GM12878 (cell line): ENCODE results near the gene TOP2A. TPM values are rescaled to one million over a fixed set of nuclear protein-coding genes. Genes with fewer than 3 reads are reported as not detected.

Experiments
- SREBF2 ChIP-seq: IDR thresholded peaks from 2 replicates; pipeline ENCODE4 v1.6.1; 2012; ENCODE audit warnings: mild to moderate bottlenecking, low read length
- polyA plus RNA-seq, 11 experiments: library from polyadenylated mRNA; depleted of rRNA in 4 of 11; unstranded in 6 of 11; stranded (reverse) in 5 of 11; fragments of >200 nt; fragmentation: Nextera tagmentation in 4 of 11; fragmentation: Illumina TruSeq in 1 of 11; extraction: Ambion mirVana in 4 of 11; extraction: Trizol in 1 of 11; gene quantifications; 1 replicate in 1 of 11; 2 replicates in 10 of 11; pipeline versions ENCODE4 v1.2.1 to v1.2.3, GENCODE V29; 2011 to 2016; ENCODE audit warnings: inconsistent platforms in 2 of 11, missing spikeins in 2 of 11, low read depth in 1 of 11
- small RNA-seq: library from RNA; depleted of rRNA; stranded (forward); fragments of <200 nt; gene quantifications from one replicate; pipeline ENCODE3, GENCODE V24; 2014
- total RNA-seq, 4 experiments: library from RNA; depleted of rRNA in 3 of 4; stranded (reverse); fragments of >200 nt in 3 of 4; fragmentation: Illumina TruSeq in 1 of 4; extraction: Trizol in 1 of 4; gene quantifications; 2 replicates each; pipeline versions ENCODE4 v1.2.1 to v1.2.3, GENCODE V29; 2013 to 2021
- TF ChIP-seq, protein P1 (sequence below): fragments of 450-650 bp; IDR thresholded peaks from 2 replicates; pipeline ENCODE4 v1.6.1; 2016; ENCODE audit warnings: mild to moderate bottlenecking
- TF ChIP-seq, protein P2 (sequence below): fragments of 450-650 bp; IDR thresholded peaks from 2 replicates; pipeline ENCODE4 v1.6.1; 2017; ENCODE audit warnings: antibody characterized with exemption, mild to moderate bottlenecking, moderate library complexity

TOP2A gene
- total and polyA plus RNA-seq, 10 of the 15 experiments (the other 5 are each of a cell fraction or from before 2014, with no cell fraction given): 117 to 275 (median 232) TPM

DNA sequence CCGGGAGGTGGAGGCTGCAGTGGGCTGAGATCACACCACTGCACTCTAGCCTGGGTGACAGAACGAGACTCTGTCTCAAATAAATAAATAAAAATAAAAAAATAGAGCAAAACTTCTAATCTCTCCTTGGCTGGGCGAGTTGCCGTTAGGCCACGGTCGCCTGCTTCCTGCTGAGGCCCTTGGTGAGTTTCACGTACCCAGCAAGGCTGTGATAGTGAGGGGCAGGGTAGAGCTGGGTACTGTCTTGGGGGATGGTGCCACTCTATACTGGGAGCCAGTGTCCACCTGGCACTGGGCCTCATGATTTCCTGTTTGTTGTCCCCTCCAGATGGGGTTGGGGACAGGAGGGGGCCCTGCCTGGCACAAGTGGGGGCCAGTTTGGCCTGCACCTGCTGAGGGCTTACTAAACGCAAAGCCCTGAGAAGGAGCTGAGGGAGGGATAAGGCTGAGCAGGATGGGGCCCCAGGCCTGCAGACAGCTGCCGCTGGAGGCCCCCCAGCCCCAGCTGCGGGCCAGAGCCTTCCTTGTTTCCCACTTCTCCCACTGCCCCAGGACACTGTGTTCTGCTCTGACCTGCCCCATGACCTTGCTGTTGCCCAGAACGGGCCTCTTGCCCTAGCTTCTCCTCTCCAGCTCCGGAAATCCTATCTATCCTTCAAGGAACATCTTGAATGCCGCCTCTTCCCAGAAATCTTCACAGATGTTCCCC, 78.6 kb downstream of the TOP2A start (continued):
- TF ChIP-seq, protein P1, sequence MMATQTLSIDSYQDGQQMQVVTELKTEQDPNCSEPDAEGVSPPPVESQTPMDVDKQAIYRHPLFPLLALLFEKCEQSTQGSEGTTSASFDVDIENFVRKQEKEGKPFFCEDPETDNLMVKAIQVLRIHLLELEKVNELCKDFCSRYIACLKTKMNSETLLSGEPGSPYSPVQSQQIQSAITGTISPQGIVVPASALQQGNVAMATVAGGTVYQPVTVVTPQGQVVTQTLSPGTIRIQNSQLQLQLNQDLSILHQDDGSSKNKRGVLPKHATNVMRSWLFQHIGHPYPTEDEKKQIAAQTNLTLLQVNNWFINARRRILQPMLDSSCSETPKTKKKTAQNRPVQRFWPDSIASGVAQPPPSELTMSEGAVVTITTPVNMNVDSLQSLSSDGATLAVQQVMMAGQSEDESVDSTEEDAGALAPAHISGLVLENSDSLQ: no peak
- TF ChIP-seq, protein P2, sequence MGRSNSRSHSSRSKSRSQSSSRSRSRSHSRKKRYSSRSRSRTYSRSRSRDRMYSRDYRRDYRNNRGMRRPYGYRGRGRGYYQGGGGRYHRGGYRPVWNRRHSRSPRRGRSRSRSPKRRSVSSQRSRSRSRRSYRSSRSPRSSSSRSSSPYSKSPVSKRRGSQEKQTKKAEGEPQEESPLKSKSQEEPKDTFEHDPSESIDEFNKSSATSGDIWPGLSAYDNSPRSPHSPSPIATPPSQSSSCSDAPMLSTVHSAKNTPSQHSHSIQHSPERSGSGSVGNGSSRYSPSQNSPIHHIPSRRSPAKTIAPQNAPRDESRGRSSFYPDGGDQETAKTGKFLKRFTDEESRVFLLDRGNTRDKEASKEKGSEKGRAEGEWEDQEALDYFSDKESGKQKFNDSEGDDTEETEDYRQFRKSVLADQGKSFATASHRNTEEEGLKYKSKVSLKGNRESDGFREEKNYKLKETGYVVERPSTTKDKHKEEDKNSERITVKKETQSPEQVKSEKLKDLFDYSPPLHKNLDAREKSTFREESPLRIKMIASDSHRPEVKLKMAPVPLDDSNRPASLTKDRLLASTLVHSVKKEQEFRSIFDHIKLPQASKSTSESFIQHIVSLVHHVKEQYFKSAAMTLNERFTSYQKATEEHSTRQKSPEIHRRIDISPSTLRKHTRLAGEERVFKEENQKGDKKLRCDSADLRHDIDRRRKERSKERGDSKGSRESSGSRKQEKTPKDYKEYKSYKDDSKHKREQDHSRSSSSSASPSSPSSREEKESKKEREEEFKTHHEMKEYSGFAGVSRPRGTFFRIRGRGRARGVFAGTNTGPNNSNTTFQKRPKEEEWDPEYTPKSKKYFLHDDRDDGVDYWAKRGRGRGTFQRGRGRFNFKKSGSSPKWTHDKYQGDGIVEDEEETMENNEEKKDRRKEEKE: no peak
- no peak for TF ChIP-seq SREBF2

Small RNAs within 50 kb of the gene (small RNA-seq; reads per million reads assigned to genes)
- not detected for gene RF00019
- not detected for gene RNA5SP441

Other genes with a start within 250 kb of the TOP2A start
Only the 7 nearest of the 10 such genes appear.
- gene WIPF2, start 198.6 kb downstream of the TOP2A start, total RNA-seq (2014; rRNA removed): 4.2 and 4.8 TPM in 2 replicates
- 4.3 and 5.5 TPM in 2 replicates for gene WIPF2, start 198.6 kb downstream of the TOP2A start, total RNA-seq (2014; rRNA removed; fragmentation: Illumina TruSeq; extraction: Trizol)
- 16.6 and 20.8 TPM in 2 replicates for gene WIPF2, start 198.6 kb downstream of the TOP2A start, total RNA-seq (2021)
- 4.4 and 7.9 TPM in 2 replicates for gene WIPF2, start 198.6 kb downstream of the TOP2A start, polyA plus RNA-seq (2011; rRNA removed)
- gene WIPF2, start 198.6 kb downstream of the TOP2A start, polyA plus RNA-seq (2014; fragmentation: Illumina TruSeq; extraction: Trizol): 10.8 and 11.1 TPM in 2 replicates
- 1 to 10 TPM; 4.2 to 5.5 TPM for gene WIPF2, start 198.6 kb downstream of the TOP2A start, polyA plus RNA-seq (2014; fragmentation: Nextera tagmentation; extraction: Ambion mirVana)
- gene WIPF2, start 198.6 kb downstream of the TOP2A start, polyA plus RNA-seq (2014; rRNA removed): 6.3 and 7.1 TPM in 2 replicates
- gene WIPF2, start 198.6 kb downstream of the TOP2A start, polyA plus RNA-seq (2016; fragmentation: Nextera tagmentation; extraction: Ambion mirVana): 10 to 100 TPM in 1 of 2 experiments, 1 to 10 TPM in 1; 9.8 to 12.7 TPM
- gene CDC6, start 130.0 kb downstream of the TOP2A start, total RNA-seq (2014; rRNA removed): 39.0 and 43.8 TPM in 2 replicates
- 46.8 and 53.0 TPM in 2 replicates for gene CDC6, start 130.0 kb downstream of the TOP2A start, total RNA-seq (2014; rRNA removed; fragmentation: Illumina TruSeq; extraction: Trizol)
- gene CDC6, start 130.0 kb downstream of the TOP2A start, total RNA-seq (2021): 47.7 and 52.0 TPM in 2 replicates
- 43.1 and 48.5 TPM in 2 replicates for gene CDC6, start 130.0 kb downstream of the TOP2A start, polyA plus RNA-seq (2011; rRNA removed)
- gene CDC6, start 130.0 kb downstream of the TOP2A start, polyA plus RNA-seq (2014; fragmentation: Illumina TruSeq; extraction: Trizol): 54.4 and 59.6 TPM in 2 replicates
- gene CDC6, start 130.0 kb downstream of the TOP2A start, polyA plus RNA-seq (2014; fragmentation: Nextera tagmentation; extraction: Ambion mirVana): 10 to 100 TPM; 13.3 to 18.6 TPM
- gene CDC6, start 130.0 kb downstream of the TOP2A start, polyA plus RNA-seq (2014; rRNA removed): 25.9 and 26.3 TPM in 2 replicates
- gene CDC6, start 130.0 kb downstream of the TOP2A start, polyA plus RNA-seq (2016; fragmentation: Nextera tagmentation; extraction: Ambion mirVana): 10 to 100 TPM; 59.3 to 60.9 TPM
- gene RARA, start 108.7 kb downstream of the TOP2A start, total RNA-seq (2014; rRNA removed): 15.5 and 17.3 TPM in 2 replicates
- gene RARA, start 108.7 kb downstream of the TOP2A start, total RNA-seq (2014; rRNA removed; fragmentation: Illumina TruSeq; extraction: Trizol): 7.7 and 9.7 TPM in 2 replicates
- 33.6 and 34.8 TPM in 2 replicates for gene RARA, start 108.7 kb downstream of the TOP2A start, total RNA-seq (2021)
- 3.1 and 7.8 TPM in 2 replicates for gene RARA, start 108.7 kb downstream of the TOP2A start, polyA plus RNA-seq (2011; rRNA removed)
- gene RARA, start 108.7 kb downstream of the TOP2A start, polyA plus RNA-seq (2014; fragmentation: Illumina TruSeq; extraction: Trizol): 8.0 and 23.8 TPM in 2 replicates
- gene RARA, start 108.7 kb downstream of the TOP2A start, polyA plus RNA-seq (2014; fragmentation: Nextera tagmentation; extraction: Ambion mirVana): under 1 TPM; 0.13 to 0.16 TPM
- gene RARA, start 108.7 kb downstream of the TOP2A start, polyA plus RNA-seq (2014; rRNA removed): 14.3 and 20.2 TPM in 2 replicates
- gene RARA, start 108.7 kb downstream of the TOP2A start, polyA plus RNA-seq (2016; fragmentation: Nextera tagmentation; extraction: Ambion mirVana): 10 to 100 TPM; 12.9 to 15.4 TPM
- not detected in 2 replicates for gene GJD3, start 53.2 kb downstream of the TOP2A start, total RNA-seq (2014; rRNA removed)
- not detected in 2 replicates for gene GJD3, start 53.2 kb downstream of the TOP2A start, total RNA-seq (2014; rRNA removed; fragmentation: Illumina TruSeq; extraction: Trizol)
- not detected in 2 replicates for gene GJD3, start 53.2 kb downstream of the TOP2A start, total RNA-seq (2021)
- gene GJD3, start 53.2 kb downstream of the TOP2A start, polyA plus RNA-seq (2011; rRNA removed): not detected in 2 replicates
- not detected in 2 replicates for gene GJD3, start 53.2 kb downstream of the TOP2A start, polyA plus RNA-seq (2014; fragmentation: Illumina TruSeq; extraction: Trizol)
- not detected for gene GJD3, start 53.2 kb downstream of the TOP2A start, polyA plus RNA-seq (2014; fragmentation: Nextera tagmentation; extraction: Ambion mirVana)
- gene GJD3, start 53.2 kb downstream of the TOP2A start, polyA plus RNA-seq (2014; rRNA removed): not detected in 2 replicates
- gene GJD3, start 53.2 kb downstream of the TOP2A start, polyA plus RNA-seq (2016; fragmentation: Nextera tagmentation; extraction: Ambion mirVana): 1 to 10 TPM in 1 of 2 experiments, not detected in 1; 1.6 TPM
- 3.6 and 4.3 TPM in 2 replicates for gene IGFBP4, start 25.6 kb upstream of the TOP2A start, total RNA-seq (2014; rRNA removed)
- gene IGFBP4, start 25.6 kb upstream of the TOP2A start, total RNA-seq (2014; rRNA removed; fragmentation: Illumina TruSeq; extraction: Trizol): 4.2 and 4.7 TPM in 2 replicates
- 22.3 and 23.3 TPM in 2 replicates for gene IGFBP4, start 25.6 kb upstream of the TOP2A start, total RNA-seq (2021)
- gene IGFBP4, start 25.6 kb upstream of the TOP2A start, polyA plus RNA-seq (2011; rRNA removed): 10.3 and 14.5 TPM in 2 replicates
- 8.3 and 8.7 TPM in 2 replicates for gene IGFBP4, start 25.6 kb upstream of the TOP2A start, polyA plus RNA-seq (2014; fragmentation: Illumina TruSeq; extraction: Trizol)
- gene IGFBP4, start 25.6 kb upstream of the TOP2A start, polyA plus RNA-seq (2014; fragmentation: Nextera tagmentation; extraction: Ambion mirVana): 1 to 10 TPM; 2.4 to 5.0 TPM
- gene IGFBP4, start 25.6 kb upstream of the TOP2A start, polyA plus RNA-seq (2014; rRNA removed): 10.2 and 11.5 TPM in 2 replicates
- gene IGFBP4, start 25.6 kb upstream of the TOP2A start, polyA plus RNA-seq (2016; fragmentation: Nextera tagmentation; extraction: Ambion mirVana): 10 to 100 TPM in 1 of 2 experiments, 1 to 10 TPM in 1; 3.0 to 19.6 TPM
- 0.16 and 0.34 TPM in 2 replicates for gene TNS4, start 83.7 kb upstream of the TOP2A start, total RNA-seq (2014; rRNA removed)
- 0.31 and 0.46 TPM in 2 replicates for gene TNS4, start 83.7 kb upstream of the TOP2A start, total RNA-seq (2014; rRNA removed; fragmentation: Illumina TruSeq; extraction: Trizol)
- gene TNS4, start 83.7 kb upstream of the TOP2A start, total RNA-seq (2021): 0.90 and 1.0 TPM in 2 replicates
- 0.35 and 0.69 TPM in 2 replicates for gene TNS4, start 83.7 kb upstream of the TOP2A start, polyA plus RNA-seq (2011; rRNA removed)
- 0.49 and 0.85 TPM in 2 replicates for gene TNS4, start 83.7 kb upstream of the TOP2A start, polyA plus RNA-seq (2014; fragmentation: Illumina TruSeq; extraction: Trizol)
- not detected for gene TNS4, start 83.7 kb upstream of the TOP2A start, polyA plus RNA-seq (2014; fragmentation: Nextera tagmentation; extraction: Ambion mirVana)
- gene TNS4, start 83.7 kb upstream of the TOP2A start, polyA plus RNA-seq (2014; rRNA removed): 0.67 and 1.2 TPM in 2 replicates
- gene TNS4, start 83.7 kb upstream of the TOP2A start, polyA plus RNA-seq (2016; fragmentation: Nextera tagmentation; extraction: Ambion mirVana): under 1 TPM; 0.10 to 0.79 TPM
- gene CCR7, start 147.6 kb upstream of the TOP2A start, total RNA-seq (2014; rRNA removed): 235 and 242 TPM in 2 replicates
- 131 and 136 TPM in 2 replicates for gene CCR7, start 147.6 kb upstream of the TOP2A start, total RNA-seq (2014; rRNA removed; fragmentation: Illumina TruSeq; extraction: Trizol)
- 192 and 209 TPM in 2 replicates for gene CCR7, start 147.6 kb upstream of the TOP2A start, total RNA-seq (2021)
- gene CCR7, start 147.6 kb upstream of the TOP2A start, polyA plus RNA-seq (2011; rRNA removed): 696 and 1,171 TPM in 2 replicates
- 171 and 245 TPM in 2 replicates for gene CCR7, start 147.6 kb upstream of the TOP2A start, polyA plus RNA-seq (2014; fragmentation: Illumina TruSeq; extraction: Trizol)
- gene CCR7, start 147.6 kb upstream of the TOP2A start, polyA plus RNA-seq (2014; fragmentation: Nextera tagmentation; extraction: Ambion mirVana): 100 to 1,000 TPM; 235 to 294 TPM
- gene CCR7, start 147.6 kb upstream of the TOP2A start, polyA plus RNA-seq (2014; rRNA removed): 258 and 274 TPM in 2 replicates
- 100 to 1,000 TPM; 571 to 606 TPM for gene CCR7, start 147.6 kb upstream of the TOP2A start, polyA plus RNA-seq (2016; fragmentation: Nextera tagmentation; extraction: Ambion mirVana)